K562 (cell line): ENCODE data around the gene AIDA. TPM values are rescaled to one million over a fixed set of nuclear protein-coding genes. Genes with fewer than 3 reads are reported as not detected.

Experiments
- ATF4 ChIP-seq: fragments of 450-650 bp; formaldehyde crosslinking; IDR thresholded peaks from 2 replicates; pipeline ENCODE4 v1.4.0; 2022; ENCODE audit warnings: mild to moderate bottlenecking, moderate library complexity
- CEBPB ChIP-seq: fragments of 450-650 bp; IDR thresholded peaks from 2 replicates; pipeline ENCODE4 v1.6.1; 2016; ENCODE audit warnings: missing genetic modification characterization, missing compliant biosample characterization
- CHD2 ChIP-seq: IDR thresholded peaks from 2 replicates; pipeline ENCODE4 v1.6.1; 2011; ENCODE audit warnings: low read depth, low read length
- CREB3L1 ChIP-seq: fragments of 450-650 bp; IDR thresholded peaks from 2 replicates; pipeline ENCODE4 v1.6.1; 2014; ENCODE audit warnings: low read depth, mild to moderate bottlenecking, moderate library complexity, borderline replicate concordance
- E2F5 ChIP-seq: sonication (generic); formaldehyde crosslinking; IDR thresholded peaks from 2 replicates; pipeline ENCODE4 v1.8.0; 2022; ENCODE audit warnings: mild to moderate bottlenecking, missing genetic modification reagents
- FOXA3 ChIP-seq, 2 experiments: fragments of 450-650 bp in 1 of 2; sonication (generic) in 1 of 2; formaldehyde crosslinking; IDR thresholded peaks in 1 of 2; conservative IDR thresholded peaks in 1 of 2; 2 replicates each; pipeline versions ENCODE4 v1.4.0 to v1.8.0; 2020 to 2022; ENCODE audit warnings: mild to moderate bottlenecking in 2 of 2, missing genetic modification reagents in 1 of 2
- MAFG ChIP-seq: fragments of 450-650 bp; conservative IDR thresholded peaks from 2 replicates; pipeline ENCODE4 v1.6.1; 2016; ENCODE audit warnings: missing genetic modification characterization, missing compliant biosample characterization
- OTX1 ChIP-seq: fragments of 450-650 bp; formaldehyde crosslinking; IDR thresholded peaks from 2 replicates; pipeline ENCODE4 v1.4.0; 2022; ENCODE audit warnings: mild to moderate bottlenecking
- PML ChIP-seq: IDR thresholded peaks from 2 replicates; pipeline ENCODE4 v1.6.1; 2012; ENCODE audit warnings: low read length, inconsistent platforms
- POU5F1 ChIP-seq: fragments of 150-350 bp; IDR thresholded peaks from 2 replicates; pipeline ENCODE4 v1.6.1; 2014; ENCODE audit warnings: borderline replicate concordance, low read length, low read depth, mild to moderate bottlenecking; ENCODE audit not compliant: partially characterized antibody
- RB1 ChIP-seq: fragments of 450-650 bp; IDR thresholded peaks from 2 replicates; pipeline ENCODE4 v1.6.1; 2017; ENCODE audit warnings: low read depth, mild to moderate bottlenecking
- RBM34 ChIP-seq: fragments of 200-400 bp; formaldehyde crosslinking; IDR thresholded peaks from 2 replicates; pipeline ENCODE4 v1.6.1; 2018; ENCODE audit warnings: low read length, borderline replicate concordance; ENCODE audit not compliant: insufficient read depth
- SMAD1 ChIP-seq: fragments of 150-350 bp; IDR thresholded peaks from 2 replicates; pipeline ENCODE4 v1.6.1; 2014; ENCODE audit warnings: low read length, low read depth; ENCODE audit not compliant: partially characterized antibody
- STAT6 ChIP-seq: sonication (generic); formaldehyde crosslinking; IDR thresholded peaks from 2 replicates; pipeline ENCODE4 v1.8.1; 2023; ENCODE audit warnings: mild to moderate bottlenecking, missing genetic modification reagents
- ZFP30 ChIP-seq: fragments of 250-450 bp; sonication (Bioruptor Pico); IDR thresholded peaks from 2 replicates; pipeline ENCODE4 v1.8.0; 2022; ENCODE audit warnings: moderate library complexity, mild to moderate bottlenecking, inconsistent platforms, borderline replicate concordance
- ZNF224 ChIP-seq: sonication (generic); formaldehyde crosslinking; IDR thresholded peaks from 2 replicates; pipeline ENCODE4 v1.8.0; 2022; ENCODE audit warnings: mild to moderate bottlenecking, missing genetic modification reagents
- ZNF253 ChIP-seq: fragments of 250-450 bp; sonication (Bioruptor Pico); conservative IDR thresholded peaks from 2 replicates; pipeline ENCODE4 v1.6.1; 2021; ENCODE audit warnings: mild to moderate bottlenecking
- ZNF395 ChIP-seq: fragments of 200-800 bp; sonication (Bioruptor generic); IDR thresholded peaks from 2 replicates; pipeline ENCODE4 v1.6.1; 2017; ENCODE audit warnings: missing genetic modification characterization, missing compliant biosample characterization
- ZNF655 ChIP-seq: fragments of 250-450 bp; sonication (Bioruptor Pico); IDR thresholded peaks from 2 replicates; pipeline ENCODE4 v1.5.0; 2021
- polyA plus RNA-seq, 8 experiments: library from polyadenylated mRNA; depleted of rRNA in 4 of 8; stranded (reverse) in 5 of 8; unstranded in 3 of 8; fragments of >200 nt; fragmentation: Nextera tagmentation in 2 of 8; fragmentation: Illumina TruSeq in 1 of 8; extraction: Ambion mirVana in 2 of 8; extraction: Trizol in 1 of 8; gene quantifications; 2 replicates each; pipeline versions ENCODE4 v1.2.1 to v1.2.3, GENCODE V29; 2011 to 2014; ENCODE audit warnings: inconsistent platforms in 1 of 8, missing spikeins in 1 of 8
- total RNA-seq, 7 experiments: library from RNA; depleted of rRNA in 6 of 7; stranded (reverse); fragments of >200 nt in 6 of 7; fragmentation: Illumina TruSeq in 2 of 7; extraction: Trizol in 2 of 7; gene quantifications; 2 replicates each; pipeline versions ENCODE4 v1.2.1 to v1.2.3, GENCODE V29; 2011 to 2021; ENCODE audit warnings: low replicate concordance in 1 of 7

Gene AIDA
- total and polyA plus RNA-seq, 9 of the 15 experiments (the other 6 are each of a cell fraction or from before 2014, with no cell fraction given) = 18.2 to 77.9 (median 24.9) TPM

- no peak for TF ChIP-seq POU5F1
- peak; percentile 90 for TF ChIP-seq PML
- no peak for TF ChIP-seq CEBPB (tag)
- no peak for TF ChIP-seq ZNF655
- TF ChIP-seq E2F5 (CRISPR knock-in tag) = no peak
- no peak for TF ChIP-seq ZNF253 (CRISPR knock-in tag)
- TF ChIP-seq RB1 = peak; percentile 67; the same call in 1 of the 2 replicates
- TF ChIP-seq ZNF224 = no peak
- peak; percentile 53; the same call in 1 of the 2 replicates for TF ChIP-seq CHD2
- peak; percentile 80; the same call in 1 of the 2 replicates for TF ChIP-seq STAT6
- TF ChIP-seq ZFP30 (CRISPR knock-in tag) = no peak
- no peak for TF ChIP-seq ATF4 (CRISPR knock-in tag)
- TF ChIP-seq FOXA3 (CRISPR knock-in tag; conservative IDR thresholded peaks at IDR 0.05 in 1 of 2, IDR thresholded peaks at IDR 0.05 in 1 of 2) = no peak
- peak; percentile 37 for TF ChIP-seq SMAD1
- no peak for TF ChIP-seq RBM34
- peak; percentile 86 for TF ChIP-seq CREB3L1
- no peak for TF ChIP-seq OTX1
- peak; percentile 53 for TF ChIP-seq MAFG (tag)
- peak; percentile 92 for TF ChIP-seq ZNF395 (CRISPR knock-in tag)
Measured at GRCh38 chr1:222643938-222644635, 68.2 kb downstream of the AIDA start (continued).
